ENCODE results near the gene CASP10. TPM values are rescaled to one million over a fixed set of nuclear protein-coding genes. Genes with fewer than 3 reads are reported as not detected.
A peak's percentile ranks its signal among the peaks of the same experiment; 100 is the strongest.

Gene CASP10
- total RNA-seq, 1 donor from 2014 or later: 3.6 TPM

- Mint-ChIP-seq H3K36me3 (no peaks in the 10 kb centered on the region), H3K9me3 (no peaks in the 10 kb centered on the region), H3K27ac (peak overlapping the region; percentile 93), H3K4me1 (ENCODE audit: unreplicated experiment) (peaks cover 16% of the 10 kb centered on the region), H3K27me3 (no peaks in the 10 kb centered on the region), H3K4me3 (peak overlapping the region; percentile 83)
- TF ChIP-seq CTCF (conservative IDR thresholded peaks at IDR 0.05): no peak
- no peak for DNase-seq (ENCODE audit: extremely low spot score, unreplicated experiment)
Measured at GRCh38 chr2:201257956-201258665, 75.2 kb downstream of the CASP10 start.

GRCh38 chr2:201258666-201259615 is 76.0 kb downstream of the CASP10 start:
- TF ChIP-seq CTCF (conservative IDR thresholded peaks at IDR 0.05): no peak
- H3K4me3 Mint-ChIP-seq: peak overlapping the region; percentile 83
- H3K27me3 Mint-ChIP-seq: no peaks in the 10 kb centered on the region
- no peak for DNase-seq (ENCODE audit: extremely low spot score, unreplicated experiment)
- no peaks in the 10 kb centered on the region for H3K9me3 Mint-ChIP-seq
- H3K27ac Mint-ChIP-seq: peak overlapping the region; percentile 93
- H3K36me3 Mint-ChIP-seq: no peaks in the 10 kb centered on the region
- peaks cover 22% of the 10 kb centered on the region for H3K4me1 Mint-ChIP-seq (ENCODE audit: unreplicated experiment)

DNA sequence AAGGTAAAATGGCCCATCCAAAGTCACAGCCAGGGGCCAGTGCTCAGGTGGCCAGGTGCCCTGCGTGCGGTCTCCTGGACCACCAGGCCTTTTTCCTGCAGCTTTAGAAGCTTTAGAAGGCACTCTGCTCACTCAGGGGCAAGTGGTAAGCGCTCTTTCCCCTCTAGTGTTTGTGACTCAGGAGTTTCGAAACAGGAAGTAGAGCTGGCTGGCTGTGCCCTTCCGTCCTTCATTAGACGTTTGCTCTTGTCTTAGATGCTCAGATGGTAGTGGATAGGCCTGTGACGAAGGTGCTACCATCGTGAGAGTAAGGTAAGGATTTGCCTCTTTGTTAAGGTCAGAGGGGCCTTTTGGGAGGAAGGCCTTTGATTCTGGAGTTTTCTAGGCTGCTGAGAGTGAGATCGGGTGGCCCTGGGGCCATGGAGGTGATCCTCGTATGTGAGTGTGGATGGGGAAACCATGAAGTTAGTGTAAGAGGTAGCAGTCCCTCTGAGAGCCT is 77.4 kb downstream of the CASP10 start, which contains the start of gene CASP8:
Gene CASP8 (plus strand): TSS at position 235 of the 499 bp plus-strand sequence. CDS start 5,951 bp downstream, outside the sequence.
- H3K36me3 Mint-ChIP-seq: no peaks in the 10 kb centered on the region
- no peaks in the 10 kb centered on the region for H3K27me3 Mint-ChIP-seq
- TF ChIP-seq CTCF (conservative IDR thresholded peaks at IDR 0.05): no peak
- no peak for DNase-seq (ENCODE audit: extremely low spot score, unreplicated experiment)
- no peak within 1 kb of the TSS for H3K27ac Mint-ChIP-seq
- peaks cover 24% of the 10 kb centered on the region for H3K4me1 Mint-ChIP-seq (ENCODE audit: unreplicated experiment)
- H3K9me3 Mint-ChIP-seq: no peaks in the 10 kb centered on the region
- no peak within 1 kb of the TSS for H3K4me3 Mint-ChIP-seq

DNA sequence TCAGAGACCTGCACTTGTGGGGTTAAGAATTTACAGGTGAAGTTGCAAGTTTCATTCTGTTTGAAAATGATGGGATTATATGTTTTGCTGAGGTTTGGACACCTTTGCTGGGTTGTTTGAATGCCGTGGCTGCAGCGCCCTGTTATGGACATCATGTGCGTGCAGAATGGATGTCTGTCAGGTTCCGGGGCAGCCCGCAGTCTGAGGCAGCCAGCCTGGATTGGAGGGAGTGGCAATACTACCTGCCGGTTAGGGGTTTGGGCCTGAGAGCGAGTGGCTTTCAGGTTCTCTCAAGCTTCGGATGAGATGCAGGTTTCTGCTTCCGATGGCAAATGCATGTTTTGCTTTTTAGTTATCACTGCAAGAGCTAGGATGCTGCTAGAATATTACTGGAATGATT is 78.5 kb downstream of the CASP10 start:
- no peak for TF ChIP-seq CTCF (conservative IDR thresholded peaks at IDR 0.05)
- Mint-ChIP-seq H3K4me1 (ENCODE audit: unreplicated experiment) (peaks cover 24% of the 10 kb centered on the region), H3K36me3 (no peaks in the 10 kb centered on the region), H3K9me3 (no peaks in the 10 kb centered on the region), H3K27ac (no peak overlapping the region), H3K27me3 (no peaks in the 10 kb centered on the region), H3K4me3 (no peak overlapping the region)
- no peak for DNase-seq (ENCODE audit: extremely low spot score, unreplicated experiment)

- TF ChIP-seq CTCF (conservative IDR thresholded peaks at IDR 0.05): no peak
- no peak for DNase-seq (ENCODE audit: extremely low spot score, unreplicated experiment)
- Mint-ChIP-seq H3K4me3 (no peak overlapping the region), H3K27ac (no peak overlapping the region), H3K4me1 (ENCODE audit: unreplicated experiment) (peaks cover 24% of the 10 kb centered on the region), H3K9me3 (no peaks in the 10 kb centered on the region), H3K36me3 (no peaks in the 10 kb centered on the region), H3K27me3 (no peaks in the 10 kb centered on the region)
Measured at GRCh38 chr2:201261906-201262305, 79.0 kb downstream of the CASP10 start.
